ENCODE results near the gene RCHY1.

The RCHY1 gene

GRCh38 chr4:75505630-75506029 lies 8.6 kb downstream of the RCHY1 start:
- no peak for ATAC-seq (replicated peaks)
- H3K4me1 Mint-ChIP-seq = peaks cover 8 to 19% of the 10 kb centered on the region in 2 donors
- no peak overlapping the region for H3K4me3 Mint-ChIP-seq
- H3K9me3 Mint-ChIP-seq = peaks cover 4 to 7% of the 10 kb centered on the region in 2 donors
- peaks cover 31 to 41% of the 10 kb centered on the region in 2 donors for H3K36me3 Mint-ChIP-seq
- no peaks in the 10 kb centered on the region for H3K27me3 Mint-ChIP-seq
- peak overlapping the region; percentile 47 for H3K27ac Mint-ChIP-seq
- DNase-seq = no peak

DNA sequence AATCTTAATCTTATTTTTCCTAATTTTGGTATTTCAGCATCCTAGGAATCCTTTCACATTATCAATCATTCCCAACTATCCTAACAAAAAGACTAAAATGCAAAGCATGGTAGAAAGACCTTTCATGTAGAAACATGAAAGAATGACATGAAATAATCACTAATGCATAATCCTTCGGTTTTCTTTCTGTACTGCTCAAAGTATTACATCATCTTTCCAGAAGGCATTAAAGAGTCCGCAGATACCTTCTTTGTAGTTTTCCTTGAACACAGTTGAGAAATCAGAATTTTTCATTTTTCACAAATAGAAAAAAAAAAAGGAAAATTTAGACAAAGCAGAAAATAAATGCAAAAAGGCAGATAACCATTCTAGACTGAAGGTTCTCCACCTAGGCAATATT lies 11.5 kb downstream of the RCHY1 start:
- ATAC-seq (replicated peaks) (no peak), DNase-seq (no peak)
- Mint-ChIP-seq H3K4me3 (no peak overlapping the region), H3K4me1 (peaks cover 2 to 6% of the 10 kb centered on the region in 2 donors), H3K9me3 (peaks cover 5 to 7% of the 10 kb centered on the region in 2 donors), H3K27me3 (no peaks in the 10 kb centered on the region), H3K36me3 (peaks cover 41 to 53% of the 10 kb centered on the region in 2 donors), H3K27ac (no peak overlapping the region)

- ATAC-seq (replicated peaks) (no peak), DNase-seq (no peak)
- H3K27ac Mint-ChIP-seq = no peak overlapping the region
- peaks cover 2 to 6% of the 10 kb centered on the region in 2 donors for H3K4me1 Mint-ChIP-seq
- H3K27me3 Mint-ChIP-seq = no peaks in the 10 kb centered on the region
- peaks cover 36 to 51% of the 10 kb centered on the region in 2 donors for H3K36me3 Mint-ChIP-seq
- peaks cover 5 to 7% of the 10 kb centered on the region in 2 donors for H3K9me3 Mint-ChIP-seq
- no peak overlapping the region for H3K4me3 Mint-ChIP-seq
Measured at GRCh38 chr4:75499900-75500299, 14.3 kb downstream of the RCHY1 start.

- DNase-seq (no peak), ATAC-seq (replicated peaks) (no peak)
- Mint-ChIP-seq H3K4me1 (peaks cover 2 to 6% of the 10 kb centered on the region in 2 donors), H3K27me3 (no peaks in the 10 kb centered on the region), H3K27ac (no peak overlapping the region), H3K9me3 (peaks cover 5 to 7% of the 10 kb centered on the region in 2 donors), H3K36me3 (peaks cover 36 to 51% of the 10 kb centered on the region in 2 donors), H3K4me3 (no peak overlapping the region)
Measured at GRCh38 chr4:75498041-75498440, 16.2 kb downstream of the RCHY1 start.

- H3K9me3 Mint-ChIP-seq = peaks cover 5 to 7% of the 10 kb centered on the region in 2 donors
- no peaks in the 10 kb centered on the region for H3K27me3 Mint-ChIP-seq
- DNase-seq (no peak), ATAC-seq (replicated peaks) (no peak)
- H3K4me1 Mint-ChIP-seq = peaks cover 3 to 6% of the 10 kb centered on the region in 2 donors
- H3K4me3 Mint-ChIP-seq = no peak overlapping the region
- no peak overlapping the region for H3K27ac Mint-ChIP-seq
- peaks cover 36 to 48% of the 10 kb centered on the region in 2 donors for H3K36me3 Mint-ChIP-seq
Measured at GRCh38 chr4:75497133-75497532, 17.1 kb downstream of the RCHY1 start.

DNA sequence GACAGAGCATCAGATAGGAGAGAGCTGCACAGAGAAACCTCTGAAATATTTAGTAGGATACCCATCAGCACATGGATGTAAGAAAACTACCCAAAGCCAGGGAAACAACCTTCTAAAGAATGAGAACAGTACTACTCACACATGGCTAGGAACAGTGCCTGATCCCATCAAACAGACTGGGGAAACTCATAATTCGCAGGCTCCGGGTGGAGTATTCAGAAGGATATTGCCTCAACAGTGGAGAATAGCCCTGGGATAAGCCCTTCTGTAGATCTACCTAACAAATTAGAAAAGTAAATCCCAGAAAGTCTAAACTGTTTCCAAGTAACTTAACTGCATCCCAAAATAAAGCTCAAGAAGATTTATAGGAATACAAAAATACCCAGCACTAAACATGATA lies 17.8 kb downstream of the RCHY1 start:
- ATAC-seq (replicated peaks) (no peak), DNase-seq (no peak)
- Mint-ChIP-seq H3K27me3 (no peaks in the 10 kb centered on the region), H3K4me1 (peaks cover 3 to 6% of the 10 kb centered on the region in 2 donors), H3K36me3 (peaks cover 37 to 50% of the 10 kb centered on the region in 2 donors), H3K4me3 (no peak overlapping the region), H3K27ac (no peak overlapping the region), H3K9me3 (peaks cover 5 to 7% of the 10 kb centered on the region in 2 donors)

GRCh38 chr4:75495476-75495875 lies 18.7 kb downstream of the RCHY1 start:
- H3K9me3 Mint-ChIP-seq = peaks cover 5 to 7% of the 10 kb centered on the region in 2 donors
- H3K36me3 Mint-ChIP-seq = peaks cover 41 to 52% of the 10 kb centered on the region in 2 donors
- H3K4me1 Mint-ChIP-seq = peaks cover 3 to 6% of the 10 kb centered on the region in 2 donors
- H3K27me3 Mint-ChIP-seq = no peaks in the 10 kb centered on the region
- DNase-seq = no peak
- no peak overlapping the region for H3K27ac Mint-ChIP-seq
- no peak for ATAC-seq (replicated peaks)
- H3K4me3 Mint-ChIP-seq = no peak overlapping the region

DNA sequence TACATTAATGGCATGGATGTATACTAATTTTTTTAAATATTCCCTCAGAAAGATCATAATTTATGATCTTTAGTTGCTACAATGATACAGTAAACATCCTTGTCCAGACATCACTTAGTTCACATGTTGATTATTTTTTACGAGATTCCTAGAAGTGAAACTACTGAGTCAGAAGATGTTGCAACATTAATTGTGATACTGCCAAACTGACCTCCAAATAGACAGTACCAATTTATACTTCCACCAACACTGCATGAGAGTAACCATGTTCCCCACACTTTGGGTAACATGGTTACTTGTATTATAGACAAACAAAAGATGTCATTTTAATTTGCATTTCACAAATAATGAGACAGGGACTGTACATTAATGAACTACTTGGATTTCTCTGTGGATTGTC lies 19.6 kb downstream of the RCHY1 start:
- Mint-ChIP-seq H3K36me3 (peaks cover 36 to 46% of the 10 kb centered on the region in 2 donors), H3K27ac (no peak overlapping the region), H3K4me3 (no peak overlapping the region), H3K4me1 (peaks cover 3 to 6% of the 10 kb centered on the region in 2 donors), H3K27me3 (no peaks in the 10 kb centered on the region), H3K9me3 (peaks cover 5 to 7% of the 10 kb centered on the region in 2 donors)
- DNase-seq = no peak
- ATAC-seq (replicated peaks) = no peak

GRCh38 chr4:75490155-75490554 lies 24.0 kb downstream of the RCHY1 start:
- H3K4me1 Mint-ChIP-seq = peaks cover 0 to 2% of the 10 kb centered on the region in 2 donors
- H3K4me3 Mint-ChIP-seq = no peak overlapping the region
- peaks cover 4 to 10% of the 10 kb centered on the region in 2 donors for H3K36me3 Mint-ChIP-seq
- no peaks in the 10 kb centered on the region for H3K9me3 Mint-ChIP-seq
- no peak for DNase-seq
- ATAC-seq (replicated peaks) = no peak
- H3K27ac Mint-ChIP-seq = no peak overlapping the region
- no peaks in the 10 kb centered on the region for H3K27me3 Mint-ChIP-seq

DNA sequence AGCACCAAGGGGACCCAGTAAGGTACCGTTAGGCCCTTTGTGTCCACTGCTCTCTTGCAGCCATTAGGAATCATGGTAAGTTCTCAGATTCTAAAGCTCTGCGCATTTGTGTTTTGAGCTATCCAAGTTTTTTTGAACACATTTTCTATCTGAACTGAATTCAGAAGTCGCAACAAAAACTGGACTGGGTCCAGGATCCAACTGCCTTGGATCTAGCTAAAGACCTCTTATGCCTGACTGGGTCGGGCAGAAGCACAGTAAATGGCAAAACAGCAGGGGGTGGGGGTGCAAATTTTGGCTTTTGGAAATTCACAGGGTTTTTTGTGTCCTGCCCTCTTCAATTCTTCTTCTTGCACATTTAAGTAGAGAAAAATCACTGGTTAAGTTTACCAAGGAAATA lies 30.0 kb downstream of the RCHY1 start:
- H3K27me3 Mint-ChIP-seq = no peaks in the 10 kb centered on the region
- no peak overlapping the region for H3K4me3 Mint-ChIP-seq
- no peak for ATAC-seq (replicated peaks)
- H3K27ac Mint-ChIP-seq = peak overlapping the region; percentile 3
- no peaks in the 10 kb centered on the region for H3K4me1 Mint-ChIP-seq
- no peak for DNase-seq
- peaks cover 19 to 29% of the 10 kb centered on the region in 2 donors for H3K36me3 Mint-ChIP-seq
- no peaks in the 10 kb centered on the region for H3K9me3 Mint-ChIP-seq

DNA sequence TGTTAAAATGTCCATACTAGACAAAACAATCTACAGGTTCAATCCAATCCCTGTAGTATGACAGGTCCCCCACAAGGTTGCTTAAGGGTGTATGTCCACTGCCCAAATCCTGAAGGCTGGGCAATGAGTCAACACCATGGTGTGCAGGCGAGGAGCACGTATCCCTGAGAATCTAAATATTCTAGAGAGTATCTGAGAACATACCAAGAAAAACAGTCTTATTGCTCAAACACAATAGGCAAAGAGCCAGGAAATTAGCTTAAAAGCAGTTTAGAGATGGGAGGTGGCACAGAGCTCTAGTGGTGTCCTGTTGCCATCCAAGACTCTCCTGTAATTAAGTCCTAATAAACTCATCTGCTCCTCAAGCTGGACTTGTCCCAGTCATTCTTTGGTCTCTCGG lies 37.0 kb downstream of the RCHY1 start:
- Mint-ChIP-seq H3K4me1 (no peaks in the 10 kb centered on the region), H3K4me3 (no peak overlapping the region), H3K27ac (no peak overlapping the region), H3K9me3 (peaks cover 4 to 6% of the 10 kb centered on the region in 2 donors), H3K36me3 (peaks cover 51 to 73% of the 10 kb centered on the region in 2 donors), H3K27me3 (no peaks in the 10 kb centered on the region)
- no peak for DNase-seq
- no peak for ATAC-seq (replicated peaks)

GRCh38 chr4:75470738-75471137 lies 43.5 kb downstream of the RCHY1 start:
- ATAC-seq (replicated peaks) (no peak), DNase-seq (no peak)
- Mint-ChIP-seq H3K4me1 (no peaks in the 10 kb centered on the region), H3K27me3 (no peaks in the 10 kb centered on the region), H3K9me3 (no peaks in the 10 kb centered on the region), H3K27ac (no peak overlapping the region), H3K4me3 (no peak overlapping the region), H3K36me3 (peaks cover 10 to 25% of the 10 kb centered on the region in 2 donors)

- DNase-seq (no peak), ATAC-seq (replicated peaks) (no peak)
- H3K27me3 Mint-ChIP-seq = peaks cover 0 to 5% of the 10 kb centered on the region in 2 donors
- no peaks in the 10 kb centered on the region for H3K9me3 Mint-ChIP-seq
- H3K27ac Mint-ChIP-seq = no peak overlapping the region
- H3K4me3 Mint-ChIP-seq = no peak overlapping the region
- peaks cover 10 to 20% of the 10 kb centered on the region in 2 donors for H3K36me3 Mint-ChIP-seq
- H3K4me1 Mint-ChIP-seq = no peaks in the 10 kb centered on the region
Measured at GRCh38 chr4:75469896-75470295, 44.3 kb downstream of the RCHY1 start.

DNA sequence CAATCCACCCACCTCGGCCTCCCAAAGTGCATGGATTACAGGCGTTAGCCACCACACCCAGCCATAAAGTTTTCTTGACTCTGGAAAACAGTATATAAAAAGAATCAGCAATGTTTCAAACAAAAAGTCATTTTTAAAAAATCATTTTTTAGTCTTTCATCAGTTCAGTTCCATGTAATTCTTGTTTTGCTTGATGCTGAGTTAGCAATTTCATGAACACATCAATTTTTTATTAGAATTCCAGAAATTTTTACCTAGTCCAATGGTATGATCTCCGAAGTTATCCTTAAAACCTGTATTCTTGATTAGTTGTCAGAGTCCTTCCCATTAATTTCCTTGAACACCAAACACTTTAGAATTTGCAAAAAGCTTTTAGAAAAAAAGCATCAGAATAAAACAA lies 56.8 kb downstream of the RCHY1 start:
- H3K9me3 Mint-ChIP-seq = peaks cover 5 to 8% of the 10 kb centered on the region in 2 donors
- H3K27me3 Mint-ChIP-seq = peaks cover 6 to 28% of the 10 kb centered on the region in 2 donors
- no peaks in the 10 kb centered on the region for H3K4me1 Mint-ChIP-seq
- H3K27ac Mint-ChIP-seq = no peak overlapping the region
- DNase-seq = no peak
- ATAC-seq (replicated peaks) = no peak
- no peak overlapping the region for H3K4me3 Mint-ChIP-seq
- no peaks in the 10 kb centered on the region for H3K36me3 Mint-ChIP-seq

- Mint-ChIP-seq H3K27me3 (peaks cover 28 to 64% of the 10 kb centered on the region in 2 donors), H3K36me3 (peaks cover 4 to 5% of the 10 kb centered on the region in 2 donors), H3K9me3 (peaks cover 15 to 21% of the 10 kb centered on the region in 2 donors), H3K4me1 (peaks cover 0 to 6% of the 10 kb centered on the region in 2 donors), H3K4me3 (no peak overlapping the region), H3K27ac (no peak overlapping the region)
- ATAC-seq (replicated peaks) (no peak), DNase-seq (no peak)
Measured at GRCh38 chr4:75434105-75434504, 80.1 kb downstream of the RCHY1 start.

Data from stimulated activated naive B cell treated with anti-CD40 and anti-IgM and Interleukin-4, amounts not matched to agents 10 μg/mL and 1 μg/mL and 100 μg/mL, for 72 hours (primary cell).